LNCAP (cell line): ENCODE results near the gene TUT1.

ENCODE experiments used
- TF ChIP-seq, protein P1 (sequence below): fragments of 450-650 bp; IDR thresholded peaks from 2 replicates; pipeline ENCODE4 v1.5.1; 2017; ENCODE audit warnings: mild to moderate bottlenecking

Gene TUT1

DNA sequence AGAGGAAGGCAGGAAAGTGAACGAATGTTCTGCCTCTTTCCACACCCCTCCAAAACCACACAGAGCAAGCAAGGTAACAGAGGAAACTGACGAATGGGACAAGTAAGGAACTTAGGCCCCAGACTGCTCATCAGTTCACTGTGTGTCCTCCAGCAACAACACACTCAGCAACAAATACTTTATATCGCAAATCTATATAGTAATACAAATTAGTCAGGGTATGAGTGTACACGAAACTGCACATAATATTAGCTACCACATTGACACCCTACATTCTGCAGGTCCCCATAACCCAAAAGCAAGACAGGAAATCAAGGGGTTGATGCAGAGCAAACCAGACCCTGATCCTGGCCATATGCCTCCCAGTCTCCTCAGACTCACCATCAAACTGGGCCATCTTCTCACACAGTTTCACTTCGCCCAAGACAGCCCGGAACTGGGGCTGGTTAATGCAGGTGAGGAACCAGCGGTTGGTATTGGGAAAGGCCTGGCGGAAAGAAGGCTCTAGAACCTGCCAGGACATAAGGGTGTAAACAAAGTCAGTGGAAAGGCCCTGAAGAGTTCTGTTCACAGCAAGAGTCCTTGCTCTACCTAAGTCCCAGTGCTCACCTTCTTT lies 24.2 kb downstream of the TUT1 start:
- TF ChIP-seq, protein P1, sequence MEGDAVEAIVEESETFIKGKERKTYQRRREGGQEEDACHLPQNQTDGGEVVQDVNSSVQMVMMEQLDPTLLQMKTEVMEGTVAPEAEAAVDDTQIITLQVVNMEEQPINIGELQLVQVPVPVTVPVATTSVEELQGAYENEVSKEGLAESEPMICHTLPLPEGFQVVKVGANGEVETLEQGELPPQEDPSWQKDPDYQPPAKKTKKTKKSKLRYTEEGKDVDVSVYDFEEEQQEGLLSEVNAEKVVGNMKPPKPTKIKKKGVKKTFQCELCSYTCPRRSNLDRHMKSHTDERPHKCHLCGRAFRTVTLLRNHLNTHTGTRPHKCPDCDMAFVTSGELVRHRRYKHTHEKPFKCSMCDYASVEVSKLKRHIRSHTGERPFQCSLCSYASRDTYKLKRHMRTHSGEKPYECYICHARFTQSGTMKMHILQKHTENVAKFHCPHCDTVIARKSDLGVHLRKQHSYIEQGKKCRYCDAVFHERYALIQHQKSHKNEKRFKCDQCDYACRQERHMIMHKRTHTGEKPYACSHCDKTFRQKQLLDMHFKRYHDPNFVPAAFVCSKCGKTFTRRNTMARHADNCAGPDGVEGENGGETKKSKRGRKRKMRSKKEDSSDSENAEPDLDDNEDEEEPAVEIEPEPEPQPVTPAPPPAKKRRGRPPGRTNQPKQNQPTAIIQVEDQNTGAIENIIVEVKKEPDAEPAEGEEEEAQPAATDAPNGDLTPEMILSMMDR: no peak

DNA sequence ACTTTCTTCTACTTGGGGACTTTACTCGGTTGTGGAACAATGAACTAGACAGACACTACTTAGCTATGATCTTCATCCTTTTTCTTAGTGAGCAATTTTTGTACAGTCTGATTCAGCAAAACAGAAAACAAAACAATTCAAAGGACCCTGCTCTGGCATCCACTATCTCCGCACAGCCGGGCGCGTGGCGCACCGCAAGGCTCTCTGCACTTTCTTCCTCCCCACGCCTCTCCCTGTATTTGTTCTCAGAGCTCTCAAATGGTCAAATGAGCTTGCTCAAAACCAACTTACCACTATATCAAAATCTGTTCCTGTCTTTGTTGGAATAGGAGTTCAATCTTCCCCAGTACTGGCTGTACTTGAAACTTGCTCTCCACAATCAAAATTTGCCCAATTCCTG lies 25.1 kb downstream of the TUT1 start:
- TF ChIP-seq, protein P1: no peak

DNA sequence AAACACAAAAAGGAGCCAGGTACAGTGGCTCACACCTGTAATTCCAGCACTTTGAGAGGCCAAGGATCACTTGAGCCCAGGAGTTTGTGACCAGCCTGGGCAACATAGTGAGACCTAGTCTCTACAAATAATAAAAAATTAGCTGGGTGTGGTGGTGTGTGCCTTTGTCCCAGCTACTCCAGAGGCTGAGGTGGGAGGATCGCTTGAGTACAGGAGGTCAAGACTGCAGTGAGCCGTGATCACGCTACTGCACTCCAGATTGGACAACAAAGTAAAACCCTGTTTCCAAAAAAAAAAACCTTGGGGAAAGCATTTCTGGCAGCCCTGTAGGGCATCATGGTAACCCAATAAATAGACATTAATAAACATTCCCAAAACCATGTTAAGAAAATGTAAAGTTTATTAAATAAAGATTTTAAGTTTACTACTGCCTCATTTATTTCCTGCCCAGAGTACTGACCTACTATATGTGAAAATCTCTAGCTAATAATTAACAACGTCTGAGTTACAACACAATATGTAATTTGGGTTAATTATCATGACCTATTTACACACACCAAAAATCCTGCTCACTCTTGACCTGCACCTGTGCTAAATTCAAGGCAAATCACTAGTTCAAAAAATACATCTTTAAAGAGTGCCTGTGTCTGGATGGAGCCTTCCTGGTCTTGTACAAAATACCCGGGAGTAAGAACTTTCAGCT lies 26.1 kb downstream of the TUT1 start:
- TF ChIP-seq, protein P1: no peak

DNA sequence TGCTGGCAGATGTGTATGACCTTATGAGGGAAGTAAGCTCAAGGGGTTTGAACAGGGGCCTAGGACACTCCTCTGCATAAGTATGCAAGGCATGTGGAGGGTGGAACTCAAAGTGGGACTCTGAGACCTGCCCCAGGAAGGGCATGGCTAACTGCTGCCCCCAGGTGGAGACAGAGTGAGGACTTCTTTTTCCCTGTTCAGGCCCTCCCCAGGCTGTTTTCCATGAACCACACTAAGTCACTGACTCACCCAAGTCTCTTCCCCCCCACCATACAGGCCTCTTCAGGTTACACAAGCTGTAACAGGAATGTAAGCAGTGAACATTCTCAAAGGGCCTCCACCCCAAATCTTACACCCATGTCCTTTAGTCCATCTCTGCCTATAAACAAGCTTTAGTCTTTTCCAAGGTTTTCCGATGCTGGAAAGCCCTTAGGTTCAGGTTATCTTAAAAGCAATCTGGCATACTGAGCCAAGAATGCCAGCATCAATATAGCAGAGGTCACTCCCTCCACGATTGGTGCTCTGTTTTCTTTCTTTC lies 30.7 kb downstream of the TUT1 start:
- TF ChIP-seq, protein P1: peak; percentile 63; the same call in 1 of the 2 replicates

DNA sequence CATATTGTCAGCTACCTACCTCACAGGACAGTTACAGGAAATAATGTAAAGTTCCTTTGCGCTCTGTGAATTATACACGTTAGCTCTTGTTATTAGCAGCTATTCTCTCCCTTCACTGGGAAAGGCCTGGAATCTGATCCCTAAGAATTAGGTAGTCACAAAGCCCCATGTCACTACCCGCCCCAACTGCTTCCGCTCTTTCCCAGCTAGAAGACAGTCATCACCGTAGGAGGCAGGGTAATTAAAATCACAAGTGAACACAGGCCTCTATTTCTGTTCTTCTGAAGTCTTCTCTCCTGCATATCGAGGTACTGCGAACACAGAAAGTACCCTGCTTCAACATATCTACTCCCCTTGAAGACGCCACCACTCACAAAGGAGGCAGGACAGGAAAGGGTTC lies 32.1 kb downstream of the TUT1 start:
- TF ChIP-seq, protein P1: no peak

DNA sequence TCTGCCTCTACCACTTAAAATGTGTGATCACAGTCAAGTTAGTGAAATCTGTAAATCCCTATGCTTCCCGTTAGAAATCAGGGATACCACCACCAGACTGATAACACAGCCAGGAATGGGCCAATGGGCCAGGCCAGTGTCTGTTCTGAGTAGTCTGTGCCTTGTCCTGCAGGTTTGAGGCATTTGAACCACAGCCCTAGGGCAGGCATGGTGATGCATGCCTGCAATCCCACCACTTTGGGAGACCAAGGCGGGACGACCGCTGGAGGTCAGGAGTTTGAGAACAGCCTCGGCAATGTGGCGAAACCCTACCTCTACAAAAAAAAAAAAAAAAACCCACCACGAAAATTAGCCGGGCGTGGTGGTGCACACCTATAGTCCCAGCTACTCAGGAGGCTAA lies 32.7 kb downstream of the TUT1 start:
- TF ChIP-seq, protein P1: no peak

DNA sequence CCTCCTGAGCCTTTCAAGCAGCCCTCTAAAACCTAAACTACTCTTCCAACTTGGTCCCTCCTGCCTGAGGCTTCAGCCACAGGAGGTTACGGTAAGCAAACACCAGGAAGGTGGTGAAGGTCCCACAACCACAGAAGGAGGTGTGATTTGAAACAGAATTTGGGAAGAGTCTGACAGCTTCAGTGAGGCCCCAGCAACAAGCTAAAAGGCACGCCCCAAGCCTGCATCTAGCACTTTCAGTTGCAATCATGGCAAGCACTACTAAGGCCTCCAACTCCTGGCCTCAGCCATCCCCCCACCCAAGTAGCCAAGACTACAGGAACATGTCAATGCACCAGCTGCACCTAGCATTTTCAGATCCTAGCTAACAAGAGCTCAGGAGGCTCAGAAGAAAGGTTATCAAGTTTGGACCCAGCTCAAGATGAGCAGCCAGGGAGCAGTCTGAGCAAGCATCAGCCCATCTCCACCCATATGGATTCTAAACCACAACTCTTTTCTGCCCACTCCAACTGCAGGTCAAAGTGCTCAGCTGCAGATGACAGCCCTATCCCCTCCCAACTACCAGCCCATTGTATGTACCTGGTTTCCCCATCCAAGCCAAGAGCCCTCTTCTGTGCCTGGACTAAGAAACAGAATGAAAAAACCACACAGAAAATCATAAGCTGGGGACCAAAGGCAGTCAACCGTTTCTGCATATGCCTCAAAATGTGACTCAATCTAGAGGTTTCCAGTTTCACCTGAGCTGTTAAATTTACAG lies 34.3 kb downstream of the TUT1 start:
- TF ChIP-seq, protein P1: no peak
